GM19395 (cell line): ENCODE results near the gene TGFBR3.

Experiments used
- ATAC-seq: cut with Tn5 transposase; IDR thresholded peaks from one replicate; pipeline ENCODE4 v1.9.1; 2021; ENCODE audit warnings: mild to moderate bottlenecking, moderate library complexity; ENCODE audit not compliant: unreplicated experiment

The TGFBR3 gene

DNA sequence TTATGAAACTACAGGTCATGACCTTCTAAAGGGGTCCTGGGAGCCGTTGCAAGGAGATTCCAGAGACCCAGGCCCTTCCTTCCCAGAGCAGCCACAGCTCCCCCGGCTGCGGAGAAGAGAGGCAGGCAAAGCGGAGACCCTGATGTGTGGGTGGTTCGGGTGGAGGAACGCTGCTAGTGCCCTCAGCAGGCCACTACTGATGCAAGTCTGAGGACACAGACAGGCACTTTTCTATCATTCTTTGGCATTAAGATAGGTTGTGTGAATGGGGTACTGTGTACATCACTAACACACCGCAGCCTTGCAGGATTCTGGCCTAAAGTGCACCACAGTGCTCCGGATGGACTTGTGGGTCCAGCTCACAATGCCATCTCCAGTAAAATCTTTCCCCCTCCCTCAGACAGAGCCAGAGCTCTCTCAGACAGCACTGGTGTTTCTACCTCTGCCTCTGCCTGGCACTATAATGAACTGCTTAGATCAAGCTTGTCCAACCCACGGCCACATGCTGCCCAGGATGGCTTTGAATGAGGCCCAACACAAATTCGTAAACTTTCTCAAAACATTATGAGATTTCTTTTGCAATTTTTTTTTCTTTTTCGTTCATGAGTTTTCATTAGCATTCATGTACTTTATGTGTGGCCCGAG is 121.4 kb downstream of the TGFBR3 start:
- ATAC-seq: no peak

DNA sequence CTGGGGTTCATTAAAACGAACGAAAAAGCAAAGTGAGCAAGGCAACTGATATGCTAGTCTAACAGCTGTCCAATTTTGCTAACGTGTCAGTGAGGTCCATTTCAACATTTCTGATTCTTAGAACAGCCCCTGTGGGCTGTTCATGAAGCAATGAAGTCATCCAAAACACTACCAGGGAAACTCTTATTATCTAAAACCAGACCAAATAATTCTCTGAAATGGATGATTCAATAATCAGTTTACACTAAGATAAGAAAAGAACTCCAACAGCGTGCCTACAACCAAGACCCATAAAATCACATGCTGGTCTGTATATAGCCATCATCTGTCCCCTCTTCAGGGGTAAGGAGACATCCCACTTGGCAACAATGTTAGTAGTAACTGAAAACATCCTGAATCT is 122.7 kb downstream of the TGFBR3 start:
- ATAC-seq: no peak

DNA sequence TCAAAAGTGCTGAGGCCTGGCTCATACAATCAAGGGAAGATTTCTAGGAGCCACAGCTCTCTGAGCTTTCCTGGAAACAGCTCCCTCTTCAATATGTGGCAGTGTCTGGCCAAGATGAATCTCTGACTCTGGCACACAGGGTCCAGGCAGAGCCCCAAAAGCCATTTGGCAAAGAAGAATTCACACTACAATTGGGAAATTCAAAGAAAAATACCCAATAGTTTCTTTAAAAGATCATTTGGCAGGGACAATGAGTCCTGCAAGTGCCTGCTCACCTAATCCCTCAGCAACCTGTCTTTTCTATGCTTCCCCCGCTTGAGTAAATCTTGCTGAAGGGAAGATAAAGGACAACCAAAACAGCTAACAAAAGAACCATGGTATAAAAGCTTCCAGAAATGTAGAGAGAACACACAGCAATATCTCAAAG is 124.6 kb downstream of the TGFBR3 start:
- no peak for ATAC-seq

DNA sequence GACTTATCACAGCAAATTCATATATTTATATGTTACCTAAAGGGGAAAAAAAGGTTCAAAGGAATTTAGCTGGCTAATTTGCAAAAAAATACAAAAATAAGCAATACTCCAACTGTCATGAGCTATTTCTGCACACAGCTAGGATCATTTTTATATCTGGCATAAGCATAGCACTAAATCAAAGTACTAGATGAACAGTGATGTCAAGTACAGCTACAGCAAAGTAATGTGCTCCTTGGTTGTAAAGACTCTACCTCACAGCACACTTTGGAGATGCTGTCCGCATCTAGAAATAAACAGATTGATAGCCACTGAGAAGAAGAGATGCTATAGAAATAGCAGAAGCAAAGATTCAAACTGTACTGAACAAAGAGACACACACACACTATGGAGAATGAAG is 125.4 kb downstream of the TGFBR3 start:
- ATAC-seq: no peak

DNA sequence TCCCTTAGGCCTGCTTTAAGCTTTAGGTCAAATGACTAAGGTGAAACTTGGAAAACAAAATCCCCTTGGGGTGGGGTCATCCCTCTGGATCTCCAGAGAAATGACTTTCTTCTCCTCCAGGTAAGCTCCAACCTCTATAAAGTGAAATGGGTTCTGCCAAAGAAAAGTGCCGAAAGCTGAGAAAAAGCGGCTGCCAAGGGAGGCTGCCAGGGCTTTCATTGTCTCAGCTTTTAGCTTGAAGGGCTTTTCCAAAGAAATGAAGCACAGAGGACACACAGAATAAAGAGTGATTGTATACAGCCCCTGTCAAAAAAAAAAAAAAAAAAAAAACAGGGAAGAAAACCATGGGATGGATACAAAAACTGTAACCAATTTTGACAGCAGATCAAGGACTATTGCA is 126.9 kb downstream of the TGFBR3 start:
- ATAC-seq: no peak

DNA sequence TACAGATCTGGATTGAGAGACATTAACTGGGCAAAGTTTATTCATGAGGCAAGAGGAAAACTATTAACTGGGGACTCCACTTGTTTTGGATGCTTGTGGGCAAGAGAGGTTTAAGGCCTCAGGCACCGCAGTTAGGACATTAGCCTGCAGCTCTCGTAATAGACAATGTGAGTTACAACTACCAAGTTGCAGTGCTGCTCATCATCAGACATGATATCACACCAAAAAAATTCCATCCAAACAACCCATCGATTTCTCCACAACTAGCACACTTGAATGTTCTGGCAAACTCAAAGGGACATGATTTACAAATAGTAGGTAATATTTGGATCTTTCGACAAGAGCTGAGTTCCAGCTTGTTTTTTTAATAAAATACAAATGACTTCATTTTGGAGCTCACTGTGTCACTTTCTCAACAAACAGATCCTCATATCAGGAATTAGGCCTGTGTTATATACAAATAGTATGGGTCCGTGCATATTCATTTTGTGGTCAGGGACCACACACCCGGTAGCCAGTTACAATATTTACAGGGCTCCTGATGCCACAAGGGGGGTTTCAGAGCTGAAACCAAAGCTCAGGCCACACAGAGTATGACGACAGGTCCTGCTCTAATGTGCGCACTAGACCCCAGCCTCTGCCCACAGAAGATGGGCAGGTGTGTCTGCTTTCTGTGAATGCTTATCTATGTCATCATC is 128.0 kb downstream of the TGFBR3 start:
- no peak for ATAC-seq

DNA sequence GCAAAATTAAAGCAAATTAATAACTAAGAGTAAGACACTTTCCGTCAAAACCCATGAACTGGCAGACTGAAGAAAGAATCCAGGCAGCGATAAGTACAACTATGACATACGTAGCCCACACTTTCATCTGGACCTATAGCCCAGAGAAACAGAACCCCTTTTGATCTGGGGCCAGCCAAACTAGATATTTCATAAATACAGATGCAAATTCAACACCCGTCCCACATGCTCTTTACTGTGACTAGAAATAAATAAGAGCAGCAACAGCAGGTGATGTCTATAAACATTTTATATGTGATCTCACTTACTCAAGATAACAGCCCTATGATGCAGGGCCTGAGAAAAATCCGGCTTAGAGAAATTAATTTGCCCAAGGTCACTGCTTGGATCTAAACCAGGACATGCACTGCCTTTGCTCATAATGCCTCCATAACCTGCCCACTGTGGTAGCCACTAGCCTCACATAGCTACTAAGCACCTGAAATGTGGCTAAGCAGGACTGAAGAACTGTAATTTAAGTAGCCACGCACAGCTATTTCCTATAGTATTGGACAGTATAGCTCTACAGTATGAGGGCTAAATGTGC is 130.2 kb downstream of the TGFBR3 start:
- ATAC-seq: no peak

DNA sequence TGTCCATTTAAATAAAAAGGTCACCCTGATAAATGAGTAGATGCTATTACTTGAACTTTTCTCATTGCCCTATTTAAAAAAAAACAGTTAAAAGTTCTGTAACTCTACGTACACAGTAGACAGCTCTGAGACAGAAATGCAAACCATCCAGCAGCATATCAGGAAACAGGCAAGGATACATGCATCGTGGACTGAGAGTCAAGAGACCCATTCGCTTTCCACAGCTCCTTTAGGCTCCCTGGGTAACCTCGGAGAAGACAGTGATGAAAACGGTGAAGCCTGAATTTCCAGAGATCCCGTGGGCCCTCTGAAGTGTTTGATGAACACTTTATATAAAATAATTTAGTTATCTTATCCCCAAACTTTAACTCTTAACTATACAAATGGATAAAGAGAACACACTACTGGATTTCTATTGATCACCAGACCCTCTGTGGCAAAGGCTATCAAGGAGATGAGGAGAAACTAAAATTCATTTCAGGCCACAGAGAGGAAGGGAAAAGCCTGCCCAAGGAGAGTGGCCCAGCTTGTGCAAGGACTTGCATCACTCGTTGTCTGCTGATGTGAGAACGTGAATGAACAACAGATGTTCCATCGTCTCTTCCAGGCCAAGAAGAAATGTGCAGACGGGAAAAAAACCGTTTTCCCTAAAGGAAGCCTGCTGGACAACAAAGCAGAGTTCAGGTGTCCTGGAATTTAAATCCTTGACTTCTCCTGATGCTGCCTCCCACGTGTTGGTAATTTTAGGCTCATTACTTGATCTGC is 131.0 kb downstream of the TGFBR3 start:
- no peak for ATAC-seq

DNA sequence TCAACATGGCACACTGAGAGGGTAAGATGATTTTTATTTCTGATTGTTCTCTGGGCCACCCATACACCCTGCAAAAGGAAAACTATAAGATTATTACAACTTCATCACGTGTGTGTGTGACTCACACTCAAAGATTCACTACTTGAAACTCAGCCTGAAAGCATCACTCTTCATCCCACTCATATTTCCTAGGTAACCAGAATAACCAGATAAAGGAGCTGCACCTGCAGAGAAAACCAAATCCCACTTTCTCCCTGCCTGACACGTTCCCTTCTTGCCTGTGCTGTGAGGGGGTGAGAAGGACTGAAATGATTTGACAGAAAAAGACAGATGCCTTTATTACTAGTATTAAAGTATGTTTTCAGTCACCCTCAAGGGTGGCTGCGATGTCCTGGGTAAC is 131.6 kb downstream of the TGFBR3 start:
- ATAC-seq: peak; percentile 68

DNA sequence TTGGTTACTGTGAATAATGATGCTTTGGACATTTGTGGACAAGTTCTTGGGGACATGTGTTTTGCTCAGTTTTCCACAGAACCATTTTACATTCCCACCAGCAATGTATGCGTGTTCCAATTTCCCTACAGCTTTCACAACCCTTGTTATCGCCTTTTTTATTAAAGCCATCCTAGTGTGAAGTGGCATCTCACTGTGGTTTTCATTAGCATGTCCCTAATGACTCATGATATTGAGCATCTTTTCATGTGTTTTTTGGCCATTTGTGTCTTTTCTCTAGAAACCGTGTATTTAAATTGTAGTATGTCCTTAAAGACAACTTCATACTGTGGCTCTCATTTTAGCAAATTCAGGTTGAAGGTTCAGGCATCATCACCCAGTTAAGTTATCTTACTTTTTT is 132.1 kb downstream of the TGFBR3 start:
- peak; percentile 14 for ATAC-seq

DNA sequence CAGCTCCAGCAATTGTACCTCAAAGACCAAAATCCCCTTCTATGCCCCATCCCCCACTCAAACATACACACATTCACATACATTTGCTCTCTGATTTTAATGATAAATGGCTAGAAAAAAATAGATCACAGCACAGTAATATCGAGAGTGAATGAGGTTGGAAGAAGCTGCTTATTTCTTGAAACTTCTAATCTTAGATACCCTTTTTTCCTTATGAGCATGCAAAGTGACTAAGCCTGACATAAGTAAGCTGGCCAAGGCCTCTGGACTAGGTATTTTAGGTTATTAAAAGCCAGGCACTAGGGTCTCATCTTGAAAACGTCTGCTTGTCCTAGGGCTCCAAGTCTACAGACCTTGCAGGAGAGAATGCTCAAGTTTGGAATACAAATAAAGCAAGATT is 133.6 kb downstream of the TGFBR3 start:
- peak; percentile 79 for ATAC-seq

DNA sequence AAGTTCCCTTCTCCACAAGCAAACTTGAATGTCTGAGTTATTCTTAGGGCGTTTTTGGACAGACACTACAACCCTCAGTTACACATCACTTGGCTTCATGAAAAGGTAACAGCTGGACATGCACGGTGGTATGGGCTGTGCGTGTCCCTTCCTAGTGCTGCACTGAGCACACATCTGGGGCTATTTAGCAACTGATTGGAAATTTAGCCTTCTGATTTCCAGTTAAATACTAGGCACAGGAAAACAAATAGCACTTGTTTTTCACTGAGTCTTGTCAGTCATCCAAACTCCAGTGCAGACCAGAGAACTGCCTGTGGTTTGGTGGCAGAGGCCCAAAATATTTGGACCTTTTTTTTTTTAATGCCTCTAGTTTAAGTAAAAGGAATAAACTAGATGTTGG is 134.7 kb downstream of the TGFBR3 start:
- ATAC-seq: no peak

DNA sequence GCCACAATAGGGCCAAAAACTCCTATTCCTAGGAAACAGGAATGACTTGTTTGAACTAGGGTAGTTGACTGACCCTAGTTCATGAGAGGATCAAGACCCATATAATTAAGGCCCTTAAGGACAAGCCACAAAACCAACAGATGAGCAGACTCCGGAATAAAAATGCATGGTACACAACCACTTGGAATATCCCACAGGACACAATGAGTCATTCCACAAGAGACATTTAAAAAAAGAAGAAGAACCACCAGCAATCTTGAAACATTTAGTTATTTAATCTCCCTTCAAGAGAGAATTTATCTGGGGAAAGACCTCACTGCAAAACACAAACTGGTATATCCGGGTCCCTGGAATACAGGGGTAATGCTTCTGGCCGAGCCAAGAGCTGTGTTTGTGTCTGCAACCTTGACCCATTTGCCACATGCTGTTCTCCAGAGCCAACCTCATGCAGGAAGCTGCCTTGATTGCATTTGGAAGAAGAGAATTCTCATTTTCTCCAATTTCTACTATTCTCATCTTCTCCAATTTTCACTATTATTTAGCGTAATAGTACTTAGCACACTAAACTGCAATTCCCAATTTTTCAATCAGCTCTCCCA is 135.5 kb downstream of the TGFBR3 start:
- ATAC-seq: no peak

DNA sequence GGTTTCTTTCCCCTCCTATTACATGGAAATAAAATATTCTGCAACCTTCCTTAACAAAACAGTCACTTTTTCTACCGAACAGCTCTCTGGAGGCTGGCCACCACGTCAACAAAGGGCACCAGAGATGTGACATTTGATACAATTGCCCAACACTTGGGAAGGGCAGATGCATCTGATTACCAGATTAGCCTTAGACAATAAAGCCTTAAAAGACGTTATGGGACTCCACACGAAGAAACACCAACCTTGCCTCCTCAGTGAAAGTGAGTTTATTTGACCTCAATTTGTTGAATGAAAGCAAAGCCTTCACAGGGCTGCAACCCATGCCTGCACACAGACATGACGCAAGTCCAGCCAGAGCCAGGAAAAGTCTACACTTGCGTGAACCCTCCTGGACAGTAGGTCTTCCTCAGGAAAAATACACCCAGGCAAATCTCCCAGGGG is 136.1 kb downstream of the TGFBR3 start:
- no peak for ATAC-seq

DNA sequence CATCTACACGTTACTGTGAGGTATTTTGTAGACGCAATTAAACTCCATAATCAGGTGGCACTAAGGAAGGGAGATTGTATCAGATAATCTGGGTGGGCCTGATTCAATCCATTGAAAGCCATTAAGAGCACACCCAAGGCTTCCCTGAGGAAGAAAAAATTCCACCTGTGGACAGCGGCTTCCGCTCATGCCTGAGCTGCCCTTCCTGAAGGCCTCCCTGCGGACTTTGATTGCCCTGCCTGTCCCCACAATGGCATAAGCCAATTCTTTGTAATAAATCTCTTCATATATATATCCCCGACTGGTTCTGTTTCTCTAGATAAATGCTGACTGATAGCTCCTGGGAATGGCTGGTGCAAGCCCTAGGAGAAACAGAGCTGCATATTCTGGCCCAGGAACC is 138.3 kb downstream of the TGFBR3 start:
- ATAC-seq: no peak

DNA sequence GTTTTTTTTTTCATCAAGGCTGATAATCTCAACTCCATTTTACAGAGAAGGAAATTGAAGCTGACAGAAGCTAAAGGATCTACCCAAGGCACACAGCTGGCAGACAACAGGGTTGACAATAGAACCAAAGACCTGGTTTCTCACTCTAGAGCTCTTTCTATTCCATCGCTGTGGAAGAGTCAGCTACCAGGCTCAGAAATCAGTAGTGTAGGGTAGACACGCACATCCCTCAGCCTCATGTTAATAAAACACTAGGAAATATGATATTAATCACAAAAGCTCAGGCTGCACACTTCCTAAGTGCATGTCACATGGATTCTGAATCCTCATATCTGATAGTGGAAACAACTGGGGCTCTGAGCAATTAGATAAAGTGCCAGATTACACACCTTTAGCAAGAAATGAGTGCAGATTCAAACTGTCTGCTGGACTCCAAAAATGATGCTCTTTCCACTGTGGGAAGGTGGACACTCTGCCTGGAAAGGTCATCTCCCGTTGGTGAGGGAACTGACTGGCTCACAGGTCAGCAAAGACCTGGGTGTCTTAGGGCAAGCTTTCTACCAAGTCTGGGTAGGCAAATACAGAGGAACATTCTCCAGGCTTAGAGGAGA is 139.1 kb downstream of the TGFBR3 start:
- no peak for ATAC-seq

DNA sequence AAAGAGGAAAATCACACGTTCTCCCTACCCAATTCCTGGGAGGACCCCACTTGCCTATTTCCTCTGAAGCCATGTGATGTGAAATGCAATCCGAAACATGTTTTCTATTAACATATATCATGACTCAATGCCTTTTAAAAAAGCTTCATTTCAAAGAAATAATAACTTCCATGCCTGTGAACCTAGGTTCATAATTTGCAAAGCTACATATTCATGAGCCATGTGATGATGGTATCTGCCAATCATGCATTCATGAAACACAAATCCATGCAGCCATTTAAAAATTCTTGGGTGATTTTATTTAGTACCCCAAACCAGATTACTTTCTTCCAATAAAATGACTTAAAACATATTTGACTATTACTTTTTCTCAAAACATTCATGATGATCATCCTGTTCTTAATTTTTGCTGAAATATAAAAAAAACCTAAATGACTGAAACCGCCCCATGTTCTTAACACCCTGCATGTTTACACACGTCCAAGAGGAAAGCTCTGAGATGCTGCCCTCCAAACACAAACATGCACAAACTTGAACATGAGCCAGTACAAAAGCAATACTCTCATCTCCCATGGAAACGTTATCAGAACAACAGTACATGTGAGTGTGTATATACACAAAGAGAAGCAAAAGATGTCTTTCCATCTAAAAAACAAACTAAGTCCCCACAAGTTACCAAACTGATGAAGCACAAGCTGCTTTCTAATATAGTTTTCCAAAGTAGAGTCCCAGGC is 140.1 kb downstream of the TGFBR3 start:
- no peak for ATAC-seq

DNA sequence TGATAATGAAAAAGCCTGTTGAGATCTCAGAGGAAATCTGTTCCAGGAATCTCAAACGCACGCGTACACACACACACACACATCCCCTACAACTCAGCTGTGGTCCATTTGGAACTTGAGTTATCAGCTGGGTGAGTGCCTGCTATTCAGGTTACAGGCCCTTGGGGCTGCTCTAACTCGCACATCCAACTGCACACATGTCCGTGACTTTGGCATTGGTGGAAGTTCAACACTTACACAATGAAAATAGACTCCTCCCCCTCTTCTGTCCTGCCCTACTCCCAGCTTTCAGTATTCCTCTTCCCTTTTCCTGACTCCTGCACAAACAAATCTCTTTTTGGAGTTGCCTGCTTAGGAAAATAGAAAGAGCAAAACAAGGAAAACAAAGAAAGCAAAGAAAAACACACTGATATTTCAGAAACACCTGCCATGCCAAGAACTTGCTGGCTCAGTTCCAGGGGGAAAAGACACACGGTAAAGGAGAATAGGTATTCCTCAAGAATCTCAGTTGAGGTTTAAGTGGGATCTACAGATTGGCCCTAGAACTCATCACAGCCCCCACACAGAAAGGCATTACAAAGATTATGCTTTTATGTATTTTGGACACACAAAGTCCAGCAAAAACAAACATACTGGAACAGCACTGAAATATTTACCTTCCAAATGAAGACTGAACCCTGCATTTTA is 140.9 kb downstream of the TGFBR3 start:
- no peak for ATAC-seq

DNA sequence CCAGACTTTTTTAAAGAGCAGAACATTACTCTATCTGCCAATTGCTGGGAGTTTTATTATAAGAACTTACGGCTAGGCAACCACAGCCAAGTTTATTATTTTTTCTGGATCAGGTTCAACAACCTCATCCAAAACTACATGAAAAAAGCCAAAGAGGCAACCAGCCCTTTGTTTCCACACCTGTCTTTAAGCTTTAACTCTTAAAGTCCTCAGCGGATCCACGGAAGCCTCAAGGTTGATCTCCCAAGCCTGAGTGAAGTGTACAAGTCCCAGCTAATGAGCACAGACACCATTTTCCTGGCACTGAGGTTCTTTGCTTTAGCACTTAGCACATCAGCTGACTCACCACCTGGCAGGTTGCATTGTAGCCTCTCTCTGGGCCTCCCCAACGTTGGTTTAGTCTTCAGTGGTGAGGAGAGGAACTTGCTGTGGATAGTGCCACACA is 143.1 kb downstream of the TGFBR3 start:
- ATAC-seq: no peak
